Body of pancreas (tissue), 4 donors: ENCODE results near the gene LRRC32. TPM values are rescaled to one million over a fixed set of nuclear protein-coding genes. Genes with fewer than 3 reads are reported as not detected.

Experiments used
- ATAC-seq: fragments of 150-250 bp; one replicate; pipeline ENCODE4 v1.9.1; 2016
- DNase-seq, 4 donors: peaks; one replicate each; pipeline ENCODE4 v3.0.0-alpha.2; 2019
- H3K27ac ChIP-seq, 4 donors: fragments of 200-600 bp; sonication (generic); 1 replicate in 3 of 4; 2 replicates in 1 of 4; pipeline versions ENCODE4 v1.5.1 to v1.6.1; 2016 to 2019; ENCODE audit warnings: mild to moderate bottlenecking in 1 of 4, mixed read lengths in 1 of 4, moderate library complexity in 1 of 4
- H3K27me3 ChIP-seq, 2 donors: fragments of 200-600 bp; sonication (generic); one replicate each; pipeline ENCODE4 v1.6.0; 2016; ENCODE audit warnings: mild to moderate bottlenecking in 1 of 2
- H3K36me3 ChIP-seq, 2 donors: fragments of 200-600 bp; sonication (generic); replicated peaks in 1 of 2; 2 replicates each; pipeline ENCODE4 v1.5.1; 2016; ENCODE audit warnings: low read depth in 2 of 2; ENCODE audit not compliant: insufficient read depth in 1 of 2
- H3K4me1 ChIP-seq: fragments of 200-600 bp; sonication (generic); one replicate; pipeline ENCODE4 v1.6.0; 2016
- H3K4me3 ChIP-seq, 2 donors: fragments of 200-600 bp; sonication (generic); 1 replicate in 1 of 2; 2 replicates in 1 of 2; pipeline ENCODE4 v1.5.1; 2016 to 2019
- H3K9me3 ChIP-seq, 3 donors: fragments of 200-600 bp; sonication (generic); 1 replicate in 2 of 3; 2 replicates in 1 of 3; pipeline ENCODE4 v1.5.1; 2016
- CTCF ChIP-seq, 7 experiments: fragments of 450-650 bp in 4 of 7; fragments of 200-600 bp in 3 of 7; sonication (generic) in 3 of 7; IDR thresholded peaks; one replicate each; pipeline ENCODE4 v1.5.1; 2016 to 2019; ENCODE audit warnings: antibody characterized with exemption in 7 of 7
- POLR2A ChIP-seq, 3 donors: fragments of 450-650 bp; IDR thresholded peaks; one replicate each; pipeline ENCODE4 v1.6.1; 2016; ENCODE audit warnings: antibody characterized with exemption in 3 of 3, mild to moderate bottlenecking in 2 of 3
- WGBS, 2 donors: methylation state at CpG; one replicate each; pipeline ENCODE4 v1.1.5; 2017; 5-methylcytosine and 5-hydroxymethylcytosine counted together
- intact Hi-C: fragments of 100-400 bp; cut with DNase I; formaldehyde crosslinking; loops from one replicate; pipeline ENCODE4 v1.15.1; 2023
- total RNA-seq, 2 donors: library from RNA; depleted of rRNA; stranded (reverse); fragments of >200 nt; gene quantifications; one replicate each; pipeline ENCODE4 v1.1.0, GENCODE V29; 2016

LRRC32 gene
- total RNA-seq, 2 donors from 2014 or later, result 9.1 to 17.8 TPM

DNA sequence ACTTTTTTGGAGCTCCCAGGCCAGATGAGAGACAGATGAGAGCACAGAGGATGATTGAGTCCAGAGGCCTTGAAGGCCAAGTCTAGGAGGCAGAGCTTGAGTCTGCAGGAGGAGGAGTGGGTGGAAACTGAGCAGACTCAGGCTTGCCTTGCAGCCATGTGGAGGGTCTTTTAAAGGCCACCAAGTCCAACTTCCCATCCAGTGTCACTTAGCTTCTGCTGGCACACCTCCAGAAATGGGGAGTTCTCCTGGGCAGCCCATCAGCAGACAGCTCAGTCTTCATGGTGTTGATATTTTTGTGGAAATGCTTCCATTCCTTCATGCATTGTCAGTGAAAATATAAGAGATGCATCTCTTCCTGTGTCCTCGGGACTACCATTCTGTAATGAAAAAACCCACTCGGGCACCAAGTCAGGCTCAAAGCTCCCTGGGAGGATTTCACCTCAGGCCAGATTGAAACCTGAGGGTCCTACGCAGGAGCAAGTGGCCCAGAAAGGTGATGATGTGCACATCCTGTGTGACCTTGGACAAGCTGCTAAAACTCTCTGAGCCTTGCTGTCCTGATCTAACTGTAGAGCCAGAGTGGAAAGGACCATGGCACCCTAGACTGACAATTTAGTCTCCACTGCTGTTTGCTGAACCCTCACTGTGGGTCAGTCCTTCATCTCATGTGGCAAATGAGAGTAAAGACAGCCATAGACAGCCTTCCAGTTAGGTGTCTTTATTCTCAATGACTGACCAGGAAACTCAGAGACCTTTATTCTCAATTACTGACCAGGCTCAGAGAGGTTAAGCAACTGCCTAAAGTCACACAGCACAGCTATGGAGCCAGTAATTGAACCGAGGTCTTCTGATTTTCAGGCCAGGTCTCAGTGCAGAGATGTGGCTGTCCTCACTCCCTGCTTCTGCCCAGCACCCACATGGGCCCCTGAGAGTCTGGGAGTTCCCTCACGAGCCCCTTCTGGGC is 2.9 kb upstream of the LRRC32 start:
- no peak for ATAC-seq
- Histone ChIP-seq H3K27ac (no peak overlapping the region), H3K4me3 (no peak overlapping the region), H3K9me3 (no peaks in the 10 kb centered on the region), H3K27me3 (peaks cover 0 to 9% of the 10 kb centered on the region in 2 donors), H3K36me3 (no peaks in the 10 kb centered on the region), H3K4me1 (peaks cover 11% of the 10 kb centered on the region)
- no peak for TF ChIP-seq CTCF (IDR thresholded peaks at IDR 0.05)
- no peak for TF ChIP-seq POLR2A (IDR thresholded peaks at IDR 0.05)
- no peak for DNase-seq
- 83 to 84% methylated on average over 5 of the region's 5 CpGs for WGBS, 2 donors
- intact Hi-C loops, result no loop called here

- TF ChIP-seq CTCF (IDR thresholded peaks at IDR 0.05), result no peak
- no peak for TF ChIP-seq POLR2A (IDR thresholded peaks at IDR 0.05)
- Histone ChIP-seq H3K27me3 (peaks cover 0 to 9% of the 10 kb centered on the region in 2 donors), H3K9me3 (no peaks in the 10 kb centered on the region), H3K36me3 (no peaks in the 10 kb centered on the region), H3K4me1 (peaks cover 11% of the 10 kb centered on the region), H3K27ac (no peak overlapping the region), H3K4me3 (no peak overlapping the region)
- no peak for DNase-seq
- intact Hi-C loops, result no loop called here
- ATAC-seq, result no peak
- 62% methylated on average over 9 to 13 of the region's 14 CpGs for WGBS, 2 donors
These were observed 2.1 kb upstream of the LRRC32 start for GRCh38 chr11:76672431-76673175.

- TF ChIP-seq CTCF (IDR thresholded peaks at IDR 0.05), result no peak
- no peak for TF ChIP-seq POLR2A (IDR thresholded peaks at IDR 0.05)
- WGBS, 2 donors, result 96 to 98% methylated on average over 4 to 5 of the region's 5 CpGs
- H3K27ac ChIP-seq, result no peak overlapping the region
- H3K4me3 ChIP-seq, result no peak overlapping the region
- H3K4me1 ChIP-seq, result peaks cover 11% of the 10 kb centered on the region
- intact Hi-C loops, result no loop called here
- H3K36me3 ChIP-seq, result no peaks in the 10 kb centered on the region
- no peak for ATAC-seq
- H3K27me3 ChIP-seq, result peaks cover 0 to 9% of the 10 kb centered on the region in 2 donors
- H3K9me3 ChIP-seq, result no peaks in the 10 kb centered on the region
- no peak for DNase-seq
These were observed 1.2 kb upstream of the LRRC32 start for GRCh38 chr11:76671626-76672309.

DNA sequence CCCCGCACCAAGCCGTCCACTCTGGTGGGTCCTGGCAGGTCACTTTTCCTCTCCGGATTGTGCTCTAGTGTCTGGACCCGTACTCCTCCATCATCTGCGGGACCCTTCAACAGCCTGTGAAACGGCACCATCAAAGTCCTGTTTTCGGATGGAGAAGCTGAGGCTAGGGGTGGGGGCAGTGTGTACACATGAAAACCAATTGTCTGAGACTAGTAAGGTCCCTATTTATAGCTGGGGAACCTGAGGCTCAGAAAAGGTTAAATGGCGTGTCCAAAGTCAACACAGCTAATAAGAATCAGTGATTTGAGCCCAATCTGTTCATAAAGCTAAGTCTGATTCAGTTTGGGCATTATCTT is 668 bp upstream of the LRRC32 start:
- 31 to 69% methylated on average over 6 to 8 of the region's 8 CpGs for WGBS, 2 donors
- H3K27ac ChIP-seq, result no peak overlapping the region
- intact Hi-C loops, result no loop called here
- no peaks in the 10 kb centered on the region for H3K36me3 ChIP-seq
- H3K9me3 ChIP-seq, result no peaks in the 10 kb centered on the region
- ATAC-seq (no peak), DNase-seq (no peak)
- no peak overlapping the region for H3K4me3 ChIP-seq
- peaks cover 0 to 9% of the 10 kb centered on the region in 2 donors for H3K27me3 ChIP-seq
- TF ChIP-seq POLR2A (IDR thresholded peaks at IDR 0.05) (no peak), CTCF (IDR thresholded peaks at IDR 0.05) (no peak)
- H3K4me1 ChIP-seq, result peaks cover 11% of the 10 kb centered on the region
